HK-2 (cell line): ENCODE measurements around the gene RPP21.
"Not testable (repeated sequence)": the region's sequence is repeated elsewhere in the genome, so short reads cannot be mapped to it uniquely, and the experiment has no call there.

Experiments
- DNase-seq: peaks from one replicate; pipeline ENCODE4 v3.0.0-alpha.2; 2018; ENCODE audit not compliant: unreplicated experiment

The RPP21 gene

GRCh38 chr6:30329331-30329730, 15.6 kb upstream of the RPP21 start:
- no peak for DNase-seq

- no peak for DNase-seq
These were observed 13.0 kb upstream of the RPP21 start for GRCh38 chr6:30331981-30332380.

- no peak for DNase-seq
These were observed 10.7 kb upstream of the RPP21 start for GRCh38 chr6:30334075-30334783.

GRCh38 chr6:30340589-30341054, 4.3 kb upstream of the RPP21 start:
- no peak for DNase-seq

- no peak for DNase-seq
These were observed 3.7 kb upstream of the RPP21 start for GRCh38 chr6:30341218-30341617.

- DNase-seq = no peak
These were observed 3.2 kb upstream of the RPP21 start for GRCh38 chr6:30341728-30342127.

GRCh38 chr6:30344191-30344867, 627 bp upstream of the RPP21 start:
- no peak for DNase-seq

GRCh38 chr6:30345852-30346251, 896 bp downstream of the RPP21 start:
- DNase-seq = no peak

- no peak for DNase-seq
These were observed 4.0 kb downstream of the RPP21 start for GRCh38 chr6:30348957-30349356.

- DNase-seq = no peak
These were observed 4.6 kb downstream of the RPP21 start for GRCh38 chr6:30349421-30350177.

- no peak for DNase-seq
These were observed 5.6 kb downstream of the RPP21 start for GRCh38 chr6:30350524-30350923.

- DNase-seq = no peak
These were observed 7.6 kb downstream of the RPP21 start for GRCh38 chr6:30352550-30352949.

GRCh38 chr6:30355281-30355680, 10.3 kb downstream of the RPP21 start:
- DNase-seq = no peak

- no peak for DNase-seq
These were observed 11.6 kb downstream of the RPP21 start for GRCh38 chr6:30356536-30356935.

- peak; percentile 51 for DNase-seq
These were observed 13.0 kb downstream of the RPP21 start for GRCh38 chr6:30357678-30358540.

- DNase-seq = no peak
These were observed 14.3 kb downstream of the RPP21 start for GRCh38 chr6:30359276-30359675.

- DNase-seq = no peak
These were observed 15.2 kb downstream of the RPP21 start for GRCh38 chr6:30360139-30360538.

GRCh38 chr6:30361661-30362060, 16.7 kb downstream of the RPP21 start:
- DNase-seq = no peak

GRCh38 chr6:30363459-30363858, 18.5 kb downstream of the RPP21 start:
- no peak for DNase-seq

GRCh38 chr6:30364591-30364990, 19.6 kb downstream of the RPP21 start:
- no peak for DNase-seq

- not testable (repeated sequence) for DNase-seq
These were observed 24.3 kb downstream of the RPP21 start for GRCh38 chr6:30369280-30369679.
